Activated T-helper 2 cell treated with anti-CD3 and anti-CD28 coated beads, Interferon-gamma antibody, Interleukin-2, Interleukin-4, amounts not matched to agents 10 μg/mL and 5 μg/mL and 100 μg/mL, durations not matched to agents 14 hours and 24 hours and 36 hours (primary cell): ENCODE measurements around the gene BNIPL. TPM values are rescaled to one million over a fixed set of nuclear protein-coding genes. Genes with fewer than 3 reads are reported as not detected.

ENCODE experiments used
- DNase-seq: peaks from one replicate; pipeline ENCODE4 v3.0.0; 2021; ENCODE audit warnings: low spot score
- H3K27ac Mint-ChIP-seq: one replicate; pipeline ENCODE4 v1.8.0; 2021; ENCODE audit warnings: mixed read lengths
- H3K27me3 Mint-ChIP-seq: one replicate; pipeline ENCODE4 v1.8.0; 2021; ENCODE audit warnings: low read depth, mixed read lengths
- H3K36me3 Mint-ChIP-seq: one replicate; pipeline ENCODE4 v1.8.0; 2021; ENCODE audit warnings: low read depth, mixed read lengths
- H3K4me1 Mint-ChIP-seq: one replicate; pipeline ENCODE4 v1.8.0; 2021; ENCODE audit warnings: low read depth, mixed read lengths
- H3K4me3 Mint-ChIP-seq: one replicate; pipeline ENCODE4 v1.8.0; 2021; ENCODE audit warnings: low read depth, mild to moderate bottlenecking, moderate library complexity, mixed read lengths
- H3K9me3 Mint-ChIP-seq: one replicate; pipeline ENCODE4 v1.8.0; 2021; ENCODE audit warnings: mixed read lengths
- intact Hi-C: fragments of 100-400 bp; cut with micrococcal nuclease; formaldehyde crosslinking; loops from one replicate; pipeline ENCODE4 v1.15.1; 2023
- total RNA-seq: library from RNA; stranded (reverse); gene quantifications from 2 replicates; pipeline ENCODE4 v1.2.3, GENCODE V29; 2022

Gene BNIPL
- total RNA-seq, 1 donor from 2014 or later, result 1.5 TPM

DNA sequence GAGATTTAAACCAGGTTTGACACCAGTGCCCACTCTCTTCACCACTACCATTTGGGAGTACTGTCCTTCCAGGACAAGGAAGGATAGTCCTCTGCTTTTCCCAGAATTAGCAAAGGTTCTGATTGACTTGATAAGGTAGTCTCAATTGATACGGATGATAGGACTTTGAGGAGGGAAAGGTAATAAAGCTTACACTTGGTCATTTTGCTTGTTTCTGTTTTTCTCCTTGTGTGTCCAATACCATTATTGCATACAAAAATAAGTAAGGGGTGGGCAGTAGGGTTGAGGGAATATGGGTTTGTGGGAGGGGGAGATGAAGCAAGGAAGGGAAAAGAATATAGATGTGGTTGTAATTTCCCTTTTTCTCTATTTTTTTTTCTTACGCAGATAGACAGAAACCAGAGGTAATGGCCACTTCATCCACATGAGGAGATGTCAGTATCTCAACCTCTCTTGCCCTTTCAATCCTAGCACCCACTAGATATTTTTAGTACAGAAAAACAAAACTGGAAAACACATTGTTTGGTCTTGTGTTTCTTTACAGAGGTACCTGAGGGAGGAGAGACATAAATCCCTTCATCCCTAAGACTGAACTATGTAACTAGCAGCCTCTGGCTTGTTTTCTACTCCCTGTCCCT lies 13.8 kb downstream of the BNIPL start:
- Mint-ChIP-seq H3K4me3 (no peak overlapping the region), H3K4me1 (peaks cover 20% of the 10 kb centered on the region), H3K9me3 (no peaks in the 10 kb centered on the region), H3K27me3 (no peaks in the 10 kb centered on the region), H3K36me3 (peaks cover 54% of the 10 kb centered on the region), H3K27ac (no peak overlapping the region)
- no peak for DNase-seq
- intact Hi-C loops, result no loop called here

DNA sequence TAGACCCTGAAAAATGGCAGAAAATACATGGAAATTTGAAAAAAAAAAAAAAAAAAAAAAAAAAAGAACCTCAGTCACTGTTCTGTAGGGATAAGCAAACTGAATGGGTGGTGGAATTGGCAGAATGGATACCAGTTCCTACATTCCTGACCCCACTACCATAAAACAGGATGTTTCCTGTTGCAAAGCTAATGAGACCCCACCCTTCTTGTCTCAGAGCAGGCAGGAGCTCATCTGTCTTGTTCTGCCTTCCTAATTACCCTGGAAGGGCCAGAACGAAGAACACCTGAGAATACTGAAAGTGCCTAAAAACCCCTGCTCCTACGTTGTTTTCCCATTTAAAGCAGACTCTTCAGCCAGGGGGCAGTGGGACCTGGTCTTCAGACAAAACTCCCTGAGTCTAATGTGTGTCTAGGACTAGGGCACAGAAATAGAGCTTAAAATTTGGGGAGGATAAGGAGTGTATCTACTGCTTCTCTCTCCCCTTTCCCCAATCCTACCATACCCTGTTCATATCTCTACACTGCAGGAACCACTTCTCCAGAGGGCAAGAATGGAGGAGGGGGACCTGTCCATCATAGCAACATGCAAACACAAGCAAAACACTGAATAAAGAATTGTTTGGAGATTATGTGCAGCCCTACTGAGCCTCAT lies 15.1 kb downstream of the BNIPL start:
- Mint-ChIP-seq H3K36me3 (peaks cover 67% of the 10 kb centered on the region), H3K27me3 (no peaks in the 10 kb centered on the region), H3K27ac (no peak overlapping the region), H3K9me3 (no peaks in the 10 kb centered on the region), H3K4me3 (no peak overlapping the region), H3K4me1 (peaks cover 33% of the 10 kb centered on the region)
- DNase-seq, result no peak
- intact Hi-C loops, result no loop called here

DNA sequence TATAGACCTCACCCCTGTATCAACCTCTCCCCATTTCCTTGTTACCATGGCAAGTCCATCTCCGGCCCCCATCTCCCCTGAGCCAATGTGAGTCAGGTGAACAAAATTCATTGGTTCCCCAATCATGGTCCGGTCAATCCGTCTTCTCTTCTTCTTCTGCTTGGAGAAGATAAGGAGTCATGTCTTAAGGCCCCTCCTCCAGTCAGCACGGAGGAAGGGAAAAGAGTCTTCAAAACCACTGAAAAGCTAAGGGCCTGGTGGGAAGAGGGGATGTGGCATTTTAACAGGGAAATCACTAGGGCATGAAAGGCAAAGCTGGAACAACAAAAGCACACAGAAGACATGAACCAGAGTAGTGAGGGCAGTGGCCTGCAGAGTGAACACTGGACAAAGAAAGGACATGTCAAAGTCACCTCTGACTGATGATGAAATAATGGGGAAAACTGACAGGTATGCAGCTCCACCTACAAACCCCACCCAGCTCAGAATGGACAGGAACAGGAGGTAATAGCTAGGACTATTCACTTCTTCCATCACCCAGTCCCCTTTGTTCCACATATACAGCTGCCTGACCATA lies 18.7 kb downstream of the BNIPL start:
- Mint-ChIP-seq H3K27me3 (no peaks in the 10 kb centered on the region), H3K9me3 (no peaks in the 10 kb centered on the region), H3K27ac (peak overlapping the region; percentile 33), H3K4me3 (peak overlapping the region; percentile 90), H3K36me3 (peaks cover 95% of the 10 kb centered on the region), H3K4me1 (peaks cover 43% of the 10 kb centered on the region)
- DNase-seq, result no peak
- intact Hi-C loops, result no loop called here

DNA sequence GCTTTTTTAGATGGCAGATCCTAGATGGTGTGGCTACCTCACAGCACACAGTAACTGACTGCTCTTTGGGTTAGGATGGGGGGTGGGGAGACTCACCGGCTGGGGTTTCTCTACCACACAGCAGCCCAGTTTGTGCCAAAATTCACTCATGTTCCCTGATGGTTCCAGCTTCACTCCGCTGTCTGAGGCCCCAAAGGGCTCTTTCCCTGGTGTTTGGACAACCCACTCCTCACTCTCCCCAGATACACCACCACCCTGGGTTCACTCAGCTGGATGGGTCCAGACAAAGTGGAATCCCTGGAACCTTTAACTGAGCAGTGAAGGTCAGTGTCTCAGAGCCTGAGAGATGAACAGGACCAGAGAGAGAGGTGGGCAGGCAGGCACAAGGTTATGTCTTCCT lies 19.2 kb downstream of the BNIPL start:
- Mint-ChIP-seq H3K9me3 (no peaks in the 10 kb centered on the region), H3K36me3 (peaks cover 89% of the 10 kb centered on the region), H3K4me1 (peaks cover 47% of the 10 kb centered on the region), H3K27ac (peak overlapping the region; percentile 96), H3K27me3 (no peaks in the 10 kb centered on the region), H3K4me3 (peak overlapping the region; percentile 90)
- DNase-seq, result no peak
- intact Hi-C loops, result no loop called here

DNA sequence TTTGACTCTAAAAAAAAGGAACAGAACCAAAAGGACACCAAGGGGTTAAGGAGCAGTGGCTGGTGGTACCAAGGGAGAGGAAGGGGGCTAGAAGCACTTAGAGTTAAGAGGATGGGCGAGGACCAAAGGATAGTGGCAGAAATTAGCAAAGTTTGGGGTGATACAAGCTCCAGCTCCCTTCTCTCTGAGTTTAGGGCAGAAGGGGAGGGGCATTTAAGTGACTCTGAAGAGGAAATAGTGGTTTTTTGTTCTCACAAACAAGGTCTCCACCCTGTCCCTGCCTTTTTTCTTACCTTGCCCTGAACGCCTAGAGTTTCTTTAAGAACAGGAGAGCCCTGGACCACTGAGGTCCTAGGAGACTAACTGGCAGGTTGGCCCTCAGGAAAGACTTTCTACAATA lies 19.8 kb downstream of the BNIPL start:
- intact Hi-C loops, result no loop called here
- peak; percentile 36 for DNase-seq
- peak overlapping the region; percentile 96 for H3K27ac Mint-ChIP-seq
- H3K4me3 Mint-ChIP-seq, result peak overlapping the region; percentile 90
- H3K4me1 Mint-ChIP-seq, result peaks cover 53% of the 10 kb centered on the region
- H3K36me3 Mint-ChIP-seq, result peaks cover 84% of the 10 kb centered on the region
- no peaks in the 10 kb centered on the region for H3K27me3 Mint-ChIP-seq
- no peaks in the 10 kb centered on the region for H3K9me3 Mint-ChIP-seq

DNA sequence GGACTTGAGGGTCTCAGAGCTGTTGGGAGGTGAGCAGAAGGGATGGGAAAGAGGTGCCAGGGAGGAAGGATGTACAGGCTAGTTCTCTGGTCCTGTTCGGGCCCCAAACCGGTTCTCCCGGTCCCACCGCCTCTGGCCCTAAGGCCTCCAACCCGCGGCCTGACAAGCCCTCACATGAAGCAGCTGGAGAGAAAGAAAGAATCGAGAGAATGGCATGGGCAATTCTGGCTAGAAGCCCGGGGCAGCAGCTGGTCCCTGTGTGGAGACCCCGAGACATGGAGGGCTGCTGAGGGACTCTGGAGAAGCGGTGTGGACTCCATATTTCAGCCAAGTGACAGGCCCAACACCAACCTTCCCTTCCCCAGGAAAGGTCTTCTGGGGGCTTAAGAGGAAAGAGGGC lies 22.3 kb downstream of the BNIPL start:
- intact Hi-C loops, result loop anchor here (1.0 to 2.0 kb wide), 3 partner anchors 34 to 98 kb away; partner anchors contain the start of gene TNFAIP8L2
- H3K27ac Mint-ChIP-seq, result peak overlapping the region; percentile 96
- no peak for DNase-seq
- H3K36me3 Mint-ChIP-seq, result peaks cover 58% of the 10 kb centered on the region
- H3K4me3 Mint-ChIP-seq, result peak overlapping the region; percentile 90
- H3K4me1 Mint-ChIP-seq, result peaks cover 64% of the 10 kb centered on the region
- no peaks in the 10 kb centered on the region for H3K9me3 Mint-ChIP-seq
- H3K27me3 Mint-ChIP-seq, result no peaks in the 10 kb centered on the region

DNA sequence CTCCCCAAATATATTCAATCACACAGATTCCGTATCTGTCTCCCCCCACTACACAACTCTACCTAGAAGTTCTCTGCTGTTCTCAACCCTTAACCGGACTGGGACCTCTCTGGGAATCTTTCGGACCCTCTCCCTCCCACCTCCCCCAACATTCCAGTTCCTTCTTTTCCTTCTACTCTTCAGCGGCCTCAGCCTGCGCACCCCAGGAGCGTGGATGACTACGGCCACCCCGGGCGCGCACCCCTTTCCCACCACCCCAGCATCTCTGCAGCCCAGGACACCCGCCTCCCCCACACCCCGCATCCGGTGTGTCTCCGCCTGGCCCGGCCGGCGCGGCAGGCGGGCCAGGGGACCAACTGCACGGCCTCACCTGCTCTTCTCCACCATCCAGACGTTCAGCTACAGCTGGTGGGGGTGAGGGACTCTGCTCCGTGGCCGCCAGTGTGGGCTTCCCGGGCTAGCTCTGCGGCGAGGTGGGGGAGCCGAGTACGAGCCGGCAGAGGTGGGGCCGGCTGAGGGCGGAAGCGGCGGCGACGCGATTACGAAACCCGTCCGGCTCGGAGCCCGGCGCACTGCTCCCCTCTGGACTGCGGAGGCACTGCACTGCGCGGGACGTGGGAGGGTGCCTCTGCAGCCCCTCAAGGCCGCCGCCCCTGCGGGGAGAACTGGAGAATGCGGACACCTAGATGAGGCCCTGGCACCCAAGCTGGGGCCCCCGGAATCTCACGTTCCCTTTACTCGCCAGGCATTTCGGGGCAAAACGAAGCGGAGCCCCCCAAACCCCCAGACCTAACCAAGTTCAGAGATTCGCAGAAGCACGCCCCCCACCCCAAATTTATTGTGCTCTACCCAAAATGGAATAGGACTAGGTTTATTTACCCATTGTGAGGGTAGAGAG lies 23.0 kb downstream of the BNIPL start, which contains the start of gene CDC42SE1:
CDC42SE1 (minus strand) TSS at position 514 of the 898 bp plus-strand sequence. CDS start 3,892 bp downstream, outside the sequence.
- Mint-ChIP-seq H3K36me3 (peaks cover 52% of the 10 kb centered on the region), H3K27me3 (no peaks in the 10 kb centered on the region), H3K27ac (peak within 1 kb of the TSS; percentile 96), H3K4me3 (peak within 1 kb of the TSS; percentile 90), H3K4me1 (peaks cover 62% of the 10 kb centered on the region), H3K9me3 (no peaks in the 10 kb centered on the region)
- intact Hi-C loops, result loop anchor here (1.0 to 10.0 kb wide), 5 partner anchors 11 to 945 kb away; partner anchors contain the start of genes GABPB2 and TNFAIP8L2
- peak; percentile 82 for DNase-seq

DNA sequence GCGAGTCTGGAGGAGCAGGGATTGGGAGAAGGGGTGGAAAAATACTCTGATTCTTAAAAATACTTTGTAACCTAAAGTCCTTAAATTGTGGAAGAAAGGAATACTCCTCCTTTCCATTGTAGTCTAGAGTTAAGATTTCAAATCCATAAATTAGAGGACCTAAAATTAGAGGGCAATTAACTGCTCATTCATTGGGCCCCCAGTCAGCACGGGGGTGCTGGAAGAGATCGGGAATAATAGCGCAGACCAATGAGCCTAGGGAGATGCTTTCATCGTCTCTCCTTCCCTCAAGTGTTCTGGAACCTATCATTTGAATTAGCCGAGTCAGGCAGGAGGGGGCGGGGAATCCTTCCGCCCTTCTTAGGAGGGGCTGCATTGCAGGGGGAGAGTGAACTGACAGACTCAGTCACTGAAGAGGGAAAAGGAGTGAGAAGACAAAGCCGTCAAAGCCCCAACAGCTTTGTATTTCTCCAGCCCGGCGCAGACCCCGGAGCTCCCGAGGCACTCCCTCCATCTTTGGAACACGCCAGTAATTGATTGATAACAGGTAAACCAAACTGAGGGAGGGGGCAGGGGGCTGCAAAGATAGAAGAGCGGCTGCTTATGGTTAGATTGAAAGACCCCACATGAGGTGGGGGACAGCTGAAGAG lies 23.7 kb downstream of the BNIPL start, which contains the start of gene MLLT11:
MLLT11 (plus strand) TSS at position 391 of the 650 bp plus-strand sequence. CDS start 6,828 bp downstream, outside the sequence.
- Mint-ChIP-seq H3K27me3 (no peaks in the 10 kb centered on the region), H3K27ac (peak within 1 kb of the TSS; percentile 96), H3K4me1 (peaks cover 56% of the 10 kb centered on the region), H3K9me3 (no peaks in the 10 kb centered on the region), H3K36me3 (peaks cover 44% of the 10 kb centered on the region), H3K4me3 (peak within 1 kb of the TSS; percentile 90)
- DNase-seq, result no peak
- intact Hi-C loops, result loop anchor here (1.0 to 10.0 kb wide), 2 partner anchors 10 to 945 kb away; partner anchors contain the start of gene GABPB2

DNA sequence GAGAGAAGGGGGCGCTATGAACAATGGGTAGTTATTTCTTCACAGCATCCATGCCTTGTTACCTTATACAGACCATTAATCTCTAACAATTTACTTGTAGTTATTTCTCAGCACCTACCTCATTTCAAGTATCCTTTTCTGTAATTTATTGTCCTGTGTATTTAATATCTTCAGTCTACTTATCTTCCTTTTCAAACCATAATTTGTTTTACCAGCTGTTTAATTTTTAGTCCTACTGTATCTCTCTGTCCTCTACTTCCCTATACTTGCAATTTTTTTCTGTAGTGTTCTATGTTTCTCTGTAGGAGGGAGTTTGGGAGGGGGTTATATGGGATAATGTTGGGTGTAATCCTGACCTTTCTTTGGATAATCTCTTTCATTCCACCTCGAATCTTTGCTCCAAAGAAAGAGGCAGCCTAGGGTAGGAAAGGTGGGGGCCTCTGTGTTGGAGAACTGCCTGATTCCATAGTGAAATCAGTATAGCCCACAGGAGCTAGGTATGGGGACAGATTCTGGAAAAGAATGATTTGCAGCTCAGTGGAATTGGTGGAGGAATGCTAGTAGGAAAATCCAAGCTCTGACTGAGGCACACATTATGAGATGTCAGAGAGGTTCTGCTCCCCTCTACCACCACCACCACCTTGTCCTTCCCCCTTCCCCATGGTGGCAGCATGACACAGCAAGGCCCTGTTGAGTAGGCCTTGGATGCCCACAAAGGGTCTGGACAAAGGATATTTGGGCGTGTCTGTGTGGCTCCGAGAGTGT lies 24.5 kb downstream of the BNIPL start:
- no peak for DNase-seq
- peak overlapping the region; percentile 90 for H3K4me3 Mint-ChIP-seq
- H3K36me3 Mint-ChIP-seq, result peaks cover 40% of the 10 kb centered on the region
- peak overlapping the region; percentile 96 for H3K27ac Mint-ChIP-seq
- intact Hi-C loops, result loop anchor here (1.0 to 10.0 kb wide), 2 partner anchors 9 to 946 kb away; partner anchors contain the start of gene GABPB2
- H3K4me1 Mint-ChIP-seq, result peaks cover 49% of the 10 kb centered on the region
- H3K27me3 Mint-ChIP-seq, result no peaks in the 10 kb centered on the region
- H3K9me3 Mint-ChIP-seq, result no peaks in the 10 kb centered on the region

DNA sequence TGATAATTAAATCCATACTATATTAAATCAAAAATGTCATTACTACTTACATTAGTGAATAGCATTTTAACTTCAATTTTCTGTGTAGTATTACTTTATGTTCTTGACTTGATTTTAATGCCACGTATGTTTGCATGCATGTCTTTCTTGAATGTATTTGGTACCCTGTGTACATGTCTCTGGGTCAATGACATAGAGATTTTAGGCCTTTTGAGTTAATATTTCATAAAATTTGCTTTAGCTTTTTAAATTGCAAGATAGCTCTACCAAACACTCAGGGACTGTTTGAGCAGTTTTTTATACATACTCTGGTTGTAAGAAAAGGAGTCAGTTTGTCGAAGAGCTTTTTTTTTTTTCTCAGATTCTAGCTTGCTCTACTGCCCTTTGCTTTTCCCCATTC lies 25.3 kb downstream of the BNIPL start:
- no peak for DNase-seq
- H3K4me1 Mint-ChIP-seq, result peaks cover 40% of the 10 kb centered on the region

DNA sequence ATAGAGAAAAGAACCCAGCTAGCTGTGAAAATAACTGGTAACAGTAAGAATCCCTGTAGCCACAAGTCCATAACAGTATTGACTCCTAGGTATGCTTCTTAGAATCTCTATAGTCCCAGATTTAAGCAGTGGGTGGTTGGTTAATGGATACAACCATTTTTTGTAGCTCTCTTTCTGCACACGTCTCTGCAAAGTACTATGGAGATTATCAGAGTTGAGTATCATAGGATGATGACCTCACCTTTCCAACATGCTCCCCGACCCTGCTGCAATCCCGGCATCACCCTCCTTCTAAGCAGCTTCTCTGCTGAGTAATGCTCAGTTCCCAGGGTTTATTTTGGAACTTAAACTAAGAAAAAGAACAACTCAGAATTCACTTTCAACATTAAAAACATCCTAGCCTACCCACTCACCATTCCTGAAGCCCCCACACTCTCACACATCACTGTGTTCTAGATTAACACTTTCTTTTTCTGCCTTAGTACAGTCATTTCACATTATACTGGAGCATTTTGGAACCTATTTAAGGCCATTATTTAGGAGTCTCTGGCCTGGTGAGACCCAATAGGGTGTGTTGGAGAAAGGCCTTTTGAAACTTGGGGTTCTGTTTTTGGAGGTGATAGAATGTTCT lies 26.5 kb downstream of the BNIPL start:
- no peak for DNase-seq
- H3K27me3 Mint-ChIP-seq, result no peaks in the 10 kb centered on the region
- H3K9me3 Mint-ChIP-seq, result no peaks in the 10 kb centered on the region
- peaks cover 30% of the 10 kb centered on the region for H3K36me3 Mint-ChIP-seq
- H3K4me1 Mint-ChIP-seq, result peaks cover 29% of the 10 kb centered on the region
- intact Hi-C loops, result loop anchor here (10.0 kb wide), 1 partner anchor 948 kb away; no protein-coding TSS in a partner anchor
- H3K27ac Mint-ChIP-seq, result no peak overlapping the region
- H3K4me3 Mint-ChIP-seq, result no peak overlapping the region

More for the DNA sequence above, 25.3 kb downstream of the BNIPL start:
- Mint-ChIP-seq H3K4me3 (no peak overlapping the region), H3K36me3 (peaks cover 35% of the 10 kb centered on the region), H3K27me3 (no peaks in the 10 kb centered on the region), H3K9me3 (no peaks in the 10 kb centered on the region), H3K27ac (no peak overlapping the region)
- intact Hi-C loops, result loop anchor here (10.0 kb wide), 1 partner anchor 947 kb away; no protein-coding TSS in a partner anchor
